ENCODE measurements around the gene PTPRE. TPM values are rescaled to one million over a fixed set of nuclear protein-coding genes. Genes with fewer than 3 reads are reported as not detected.

PTPRE gene
- total RNA-seq, 3 donors from 2014 or later = 11.8 to 42.9 (median 25.6) TPM

- no peak overlapping the region for H3K27ac ChIP-seq
- no peaks in the 10 kb centered on the region for H3K27me3 ChIP-seq
- H3K36me3 ChIP-seq = no peaks in the 10 kb centered on the region
- H3K9me3 ChIP-seq = no peaks in the 10 kb centered on the region
- no peak overlapping the region for H3K4me3 ChIP-seq
- intact Hi-C loops (cut with DNase I; ENCODE audit: low total_unique reads) = loop anchor here (5.0 kb wide), 1 partner anchor 106 kb away; the partner anchor contains the start of gene PTPRE
- H3K4me1 ChIP-seq = no peaks in the 10 kb centered on the region
- TF ChIP-seq, protein P1, sequence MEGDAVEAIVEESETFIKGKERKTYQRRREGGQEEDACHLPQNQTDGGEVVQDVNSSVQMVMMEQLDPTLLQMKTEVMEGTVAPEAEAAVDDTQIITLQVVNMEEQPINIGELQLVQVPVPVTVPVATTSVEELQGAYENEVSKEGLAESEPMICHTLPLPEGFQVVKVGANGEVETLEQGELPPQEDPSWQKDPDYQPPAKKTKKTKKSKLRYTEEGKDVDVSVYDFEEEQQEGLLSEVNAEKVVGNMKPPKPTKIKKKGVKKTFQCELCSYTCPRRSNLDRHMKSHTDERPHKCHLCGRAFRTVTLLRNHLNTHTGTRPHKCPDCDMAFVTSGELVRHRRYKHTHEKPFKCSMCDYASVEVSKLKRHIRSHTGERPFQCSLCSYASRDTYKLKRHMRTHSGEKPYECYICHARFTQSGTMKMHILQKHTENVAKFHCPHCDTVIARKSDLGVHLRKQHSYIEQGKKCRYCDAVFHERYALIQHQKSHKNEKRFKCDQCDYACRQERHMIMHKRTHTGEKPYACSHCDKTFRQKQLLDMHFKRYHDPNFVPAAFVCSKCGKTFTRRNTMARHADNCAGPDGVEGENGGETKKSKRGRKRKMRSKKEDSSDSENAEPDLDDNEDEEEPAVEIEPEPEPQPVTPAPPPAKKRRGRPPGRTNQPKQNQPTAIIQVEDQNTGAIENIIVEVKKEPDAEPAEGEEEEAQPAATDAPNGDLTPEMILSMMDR (IDR thresholded peaks at IDR 0.05) = no peak
- TF ChIP-seq POLR2AphosphoS5 (IDR thresholded peaks at IDR 0.05) (no peak), POLR2A (IDR thresholded peaks at IDR 0.05) (no peak)
- DNase-seq (ENCODE audit: low spot score in 2 of 2) = no peak
These were observed 106.7 kb downstream of the PTPRE start for GRCh38 chr10:128013626-128014025.

DNA sequence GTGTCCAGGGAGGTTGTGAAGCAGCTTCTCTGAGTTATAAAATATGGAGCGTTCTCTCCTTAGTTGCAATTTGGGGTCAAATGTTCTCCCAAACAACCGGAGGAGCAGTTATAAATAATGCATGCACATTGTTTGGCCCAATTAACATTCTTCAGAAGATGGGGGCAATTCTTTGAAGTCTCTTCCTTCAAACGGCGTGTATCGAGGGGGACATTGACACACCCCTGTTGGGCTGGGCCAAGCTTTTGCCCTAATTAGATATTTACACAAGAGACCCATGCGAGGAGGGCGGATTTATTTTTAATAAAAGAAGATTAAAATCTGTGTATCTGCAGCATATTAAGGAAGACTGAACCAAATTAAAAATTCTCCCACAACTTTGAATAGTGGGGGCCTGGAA lies 107.3 kb downstream of the PTPRE start:
- no peaks in the 10 kb centered on the region for H3K27me3 ChIP-seq
- DNase-seq (ENCODE audit: low spot score in 2 of 2) = no peak
- no peak overlapping the region for H3K4me3 ChIP-seq
- H3K9me3 ChIP-seq = no peaks in the 10 kb centered on the region
- no peak for TF ChIP-seq POLR2AphosphoS5 (IDR thresholded peaks at IDR 0.05)
- TF ChIP-seq, protein P1 (IDR thresholded peaks at IDR 0.05) = no peak
- no peak for TF ChIP-seq POLR2A (IDR thresholded peaks at IDR 0.05)
- no peak overlapping the region for H3K27ac ChIP-seq
- no peaks in the 10 kb centered on the region for H3K4me1 ChIP-seq
- H3K36me3 ChIP-seq = no peaks in the 10 kb centered on the region
- intact Hi-C loops (cut with DNase I; ENCODE audit: low total_unique reads) = loop anchor here (5.0 kb wide), 1 partner anchor 107 kb away; the partner anchor contains the start of gene PTPRE

DNA sequence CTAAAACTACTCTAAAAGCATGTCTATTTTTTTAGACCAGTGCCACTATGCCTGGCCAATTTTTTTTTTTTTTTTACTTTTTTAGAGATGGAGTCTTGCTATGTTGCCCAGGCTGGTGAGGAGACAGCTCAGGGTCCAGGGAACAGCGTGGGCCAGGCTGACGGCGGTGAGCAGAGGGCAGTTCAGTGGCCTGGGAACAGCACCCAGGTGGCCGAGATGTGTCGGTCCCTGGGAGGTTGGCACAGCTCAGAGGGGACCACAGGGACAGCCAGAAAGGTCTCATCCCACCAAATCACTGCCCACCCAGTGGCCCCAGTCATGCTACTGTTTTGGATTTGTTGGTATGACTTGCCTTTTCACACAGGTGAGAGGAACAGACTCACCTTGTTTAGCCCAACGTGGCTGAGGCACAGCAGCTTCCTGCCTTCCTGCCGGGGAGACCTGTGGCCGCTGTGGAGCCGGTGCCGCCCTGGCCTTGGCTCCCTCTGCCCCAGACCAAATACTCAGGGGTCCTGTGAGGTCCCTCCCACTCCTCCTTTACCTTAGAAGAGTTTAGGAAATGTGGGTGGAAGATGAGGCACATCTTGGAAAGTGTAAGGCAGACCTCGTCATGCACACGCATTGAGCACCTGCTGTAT lies 109.6 kb downstream of the PTPRE start:
- H3K4me1 ChIP-seq = no peaks in the 10 kb centered on the region
- no peaks in the 10 kb centered on the region for H3K27me3 ChIP-seq
- H3K9me3 ChIP-seq = no peaks in the 10 kb centered on the region
- no peak for TF ChIP-seq POLR2A (IDR thresholded peaks at IDR 0.05)
- no peak for TF ChIP-seq POLR2AphosphoS5 (IDR thresholded peaks at IDR 0.05)
- TF ChIP-seq, protein P1 (IDR thresholded peaks at IDR 0.05) = no peak
- DNase-seq (ENCODE audit: low spot score in 2 of 2) = no peak
- H3K27ac ChIP-seq = no peak overlapping the region
- no peaks in the 10 kb centered on the region for H3K36me3 ChIP-seq
- intact Hi-C loops (cut with DNase I; ENCODE audit: low total_unique reads) = no loop called here
- H3K4me3 ChIP-seq = no peak overlapping the region

GRCh38 chr10:128017822-128018221 lies 110.9 kb downstream of the PTPRE start:
- DNase-seq (ENCODE audit: low spot score in 2 of 2) = no peak
- Histone ChIP-seq H3K36me3 (no peaks in the 10 kb centered on the region), H3K9me3 (no peaks in the 10 kb centered on the region), H3K4me3 (peak overlapping the region in 1 of 3 donors; percentile 31), H3K4me1 (no peaks in the 10 kb centered on the region), H3K27ac (peak overlapping the region in 1 of 2 donors; percentile 19), H3K27me3 (no peaks in the 10 kb centered on the region)
- intact Hi-C loops (cut with DNase I; ENCODE audit: low total_unique reads) = no loop called here
- no peak for TF ChIP-seq POLR2A (IDR thresholded peaks at IDR 0.05)
- TF ChIP-seq, protein P1 (IDR thresholded peaks at IDR 0.05) = no peak
- TF ChIP-seq POLR2AphosphoS5 (IDR thresholded peaks at IDR 0.05) = no peak

GRCh38 chr10:128018236-128018635 lies 111.3 kb downstream of the PTPRE start:
- DNase-seq (ENCODE audit: low spot score in 2 of 2) = no peak

More at GRCh38 chr10:128018236-128018635, 111.3 kb downstream of the PTPRE start:
- intact Hi-C loops (cut with DNase I; ENCODE audit: low total_unique reads) = no loop called here
- Histone ChIP-seq H3K27ac (peak overlapping the region in 1 of 2 donors; percentile 19), H3K4me1 (no peaks in the 10 kb centered on the region), H3K36me3 (no peaks in the 10 kb centered on the region), H3K27me3 (no peaks in the 10 kb centered on the region), H3K9me3 (no peaks in the 10 kb centered on the region), H3K4me3 (peak overlapping the region in 1 of 3 donors; percentile 31)
- TF ChIP-seq POLR2A (IDR thresholded peaks at IDR 0.05) (no peak), POLR2AphosphoS5 (IDR thresholded peaks at IDR 0.05) (no peak)
- TF ChIP-seq, protein P1 (IDR thresholded peaks at IDR 0.05) = no peak

Data from breast epithelium (tissue), 4 donors.